Ascending aorta (tissue), 2 donors: ENCODE measurements around the gene PCYT1A. TPM values are rescaled to one million over a fixed set of nuclear protein-coding genes. Genes with fewer than 3 reads are reported as not detected.
"Not testable (repeated sequence)": the region's sequence is repeated elsewhere in the genome, so short reads cannot be mapped to it uniquely, and the experiment has no call there.

Source experiments
- DNase-seq, 2 donors: peaks; one replicate each; pipeline ENCODE4 v3.0.0-alpha.2; 2019; ENCODE audit warnings: low spot score in 2 of 2
- H3K27ac ChIP-seq, 2 donors: fragments of 200-600 bp; sonication (generic); one replicate each; pipeline ENCODE4 v1.5.1; 2016 to 2017; ENCODE audit warnings: mild to moderate bottlenecking in 1 of 2
- H3K27me3 ChIP-seq: fragments of 200-600 bp; sonication (generic); one replicate; pipeline ENCODE4 v1.5.1; 2017
- H3K36me3 ChIP-seq, 2 donors: fragments of 200-600 bp; sonication (generic); one replicate each; pipeline ENCODE4 v1.5.1; 2016
- H3K4me1 ChIP-seq, 2 donors: fragments of 200-600 bp; sonication (generic); one replicate each; pipeline ENCODE4 v1.5.1; 2016 to 2017; ENCODE audit warnings: mild to moderate bottlenecking in 1 of 2
- H3K4me3 ChIP-seq, 2 donors: fragments of 200-600 bp; sonication (generic); one replicate each; pipeline ENCODE4 v1.5.1; 2016 to 2017; ENCODE audit warnings: mild to moderate bottlenecking in 1 of 2
- H3K9me3 ChIP-seq, 2 donors: fragments of 200-600 bp; sonication (generic); one replicate each; pipeline ENCODE4 v1.5.1; 2016
- intact Hi-C: fragments of 100-400 bp; cut with DNase I; formaldehyde crosslinking; loops from one replicate; pipeline ENCODE4 v1.15.1; 2023
- total RNA-seq: library from RNA; depleted of rRNA; stranded (reverse); fragments of >200 nt; gene quantifications from one replicate; pipeline ENCODE4 v1.1.0, GENCODE V29; 2016
- TF ChIP-seq, protein P1 (sequence below), 3 experiments: fragments of 200-600 bp in 2 of 3; fragments of 450-650 bp in 1 of 3; sonication (generic) in 2 of 3; IDR thresholded peaks; one replicate each; pipeline ENCODE4 v1.5.1; 2016 to 2019; ENCODE audit warnings: antibody characterized with exemption in 3 of 3, mild to moderate bottlenecking in 1 of 3, moderate library complexity in 1 of 3

Gene PCYT1A
- total RNA-seq, 1 donor from 2014 or later, result 30.7 TPM

DNA sequence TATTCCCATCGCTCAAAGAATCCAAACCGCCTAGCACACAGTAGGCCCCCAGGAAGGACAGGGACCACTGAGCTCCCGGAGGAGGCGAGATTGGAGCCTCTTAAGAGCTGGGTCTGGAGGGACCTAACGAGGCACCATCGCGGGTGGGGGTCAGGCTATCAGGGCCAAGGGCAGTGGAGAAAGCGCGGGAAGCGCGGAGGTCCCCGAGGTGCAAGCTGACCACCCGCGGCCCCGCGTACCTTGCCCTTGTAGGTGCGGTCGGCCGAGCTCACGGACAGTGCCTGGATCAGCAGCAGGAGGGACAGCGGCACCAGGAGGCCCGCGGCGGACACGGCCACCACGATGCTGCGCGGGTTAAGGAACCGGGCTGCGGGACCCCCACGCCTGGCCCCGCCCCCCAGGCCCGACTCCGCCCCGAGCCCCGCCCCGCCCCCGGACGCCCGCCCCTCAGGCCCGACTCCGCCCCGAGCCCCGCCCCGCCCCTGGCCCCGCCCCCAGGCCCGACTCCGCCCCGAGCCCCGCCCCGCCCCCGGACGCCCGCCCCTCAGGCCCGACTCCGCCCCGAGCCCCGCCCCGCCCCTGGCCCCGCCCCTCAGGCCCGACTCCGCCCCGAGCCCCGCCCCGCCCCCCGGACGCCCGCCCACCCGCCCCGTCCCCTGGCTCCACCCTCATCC lies 80.2 kb downstream of the PCYT1A start:
- Histone ChIP-seq H3K4me3 (peak overlapping the region in 1 of 2 donors; percentile 10), H3K9me3 (no peaks in the 10 kb centered on the region), H3K27ac (no peak overlapping the region), H3K4me1 (no peaks in the 10 kb centered on the region), H3K27me3 (no peaks in the 10 kb centered on the region), H3K36me3 (no peaks in the 10 kb centered on the region)
- DNase-seq, result no peak
- intact Hi-C loops, result no loop called here
- TF ChIP-seq, protein P1, sequence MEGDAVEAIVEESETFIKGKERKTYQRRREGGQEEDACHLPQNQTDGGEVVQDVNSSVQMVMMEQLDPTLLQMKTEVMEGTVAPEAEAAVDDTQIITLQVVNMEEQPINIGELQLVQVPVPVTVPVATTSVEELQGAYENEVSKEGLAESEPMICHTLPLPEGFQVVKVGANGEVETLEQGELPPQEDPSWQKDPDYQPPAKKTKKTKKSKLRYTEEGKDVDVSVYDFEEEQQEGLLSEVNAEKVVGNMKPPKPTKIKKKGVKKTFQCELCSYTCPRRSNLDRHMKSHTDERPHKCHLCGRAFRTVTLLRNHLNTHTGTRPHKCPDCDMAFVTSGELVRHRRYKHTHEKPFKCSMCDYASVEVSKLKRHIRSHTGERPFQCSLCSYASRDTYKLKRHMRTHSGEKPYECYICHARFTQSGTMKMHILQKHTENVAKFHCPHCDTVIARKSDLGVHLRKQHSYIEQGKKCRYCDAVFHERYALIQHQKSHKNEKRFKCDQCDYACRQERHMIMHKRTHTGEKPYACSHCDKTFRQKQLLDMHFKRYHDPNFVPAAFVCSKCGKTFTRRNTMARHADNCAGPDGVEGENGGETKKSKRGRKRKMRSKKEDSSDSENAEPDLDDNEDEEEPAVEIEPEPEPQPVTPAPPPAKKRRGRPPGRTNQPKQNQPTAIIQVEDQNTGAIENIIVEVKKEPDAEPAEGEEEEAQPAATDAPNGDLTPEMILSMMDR (IDR thresholded peaks at IDR 0.05), result no peak

GRCh38 chr3:196205442-196206205 lies 81.9 kb downstream of the PCYT1A start:
- H3K4me3 ChIP-seq, intact Hi-C loops, H3K9me3 ChIP-seq, DNase-seq, H3K27me3 ChIP-seq, H3K27ac ChIP-seq, H3K36me3 ChIP-seq, H3K4me1 ChIP-seq: not testable (repeated sequence)

DNA sequence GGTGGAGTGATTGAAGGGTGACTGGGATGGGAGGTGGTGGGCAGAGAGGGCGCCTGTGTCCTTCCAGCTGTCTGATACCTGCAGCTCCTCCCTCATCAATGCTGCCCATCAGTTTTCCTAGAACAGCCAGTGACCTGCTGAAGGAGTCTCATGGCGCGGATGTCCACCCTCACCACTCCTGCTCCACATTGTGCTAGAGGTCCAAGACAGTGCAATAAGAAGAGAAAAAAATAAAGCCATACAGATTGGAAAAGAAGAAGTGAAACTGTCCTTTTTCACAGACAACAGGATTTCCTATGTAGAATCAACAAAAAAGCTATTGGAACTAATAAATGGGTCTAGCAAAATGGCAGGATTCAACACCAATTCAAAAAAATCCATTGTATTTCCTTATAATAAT lies 83.7 kb downstream of the PCYT1A start:
- H3K9me3 ChIP-seq, result no peaks in the 10 kb centered on the region
- no peak overlapping the region for H3K4me3 ChIP-seq
- H3K27ac ChIP-seq, result no peak overlapping the region
- no peaks in the 10 kb centered on the region for H3K4me1 ChIP-seq
- H3K27me3 ChIP-seq, result no peaks in the 10 kb centered on the region
- DNase-seq, result no peak
- TF ChIP-seq, protein P1 (IDR thresholded peaks at IDR 0.05), result no peak
- H3K36me3 ChIP-seq, result no peaks in the 10 kb centered on the region
- intact Hi-C loops, result no loop called here

- DNase-seq, result peak in 1 of 2 donors; percentile 73
Observed at GRCh38 chr3:196202516-196202970, 85.0 kb downstream of the PCYT1A start.

DNA sequence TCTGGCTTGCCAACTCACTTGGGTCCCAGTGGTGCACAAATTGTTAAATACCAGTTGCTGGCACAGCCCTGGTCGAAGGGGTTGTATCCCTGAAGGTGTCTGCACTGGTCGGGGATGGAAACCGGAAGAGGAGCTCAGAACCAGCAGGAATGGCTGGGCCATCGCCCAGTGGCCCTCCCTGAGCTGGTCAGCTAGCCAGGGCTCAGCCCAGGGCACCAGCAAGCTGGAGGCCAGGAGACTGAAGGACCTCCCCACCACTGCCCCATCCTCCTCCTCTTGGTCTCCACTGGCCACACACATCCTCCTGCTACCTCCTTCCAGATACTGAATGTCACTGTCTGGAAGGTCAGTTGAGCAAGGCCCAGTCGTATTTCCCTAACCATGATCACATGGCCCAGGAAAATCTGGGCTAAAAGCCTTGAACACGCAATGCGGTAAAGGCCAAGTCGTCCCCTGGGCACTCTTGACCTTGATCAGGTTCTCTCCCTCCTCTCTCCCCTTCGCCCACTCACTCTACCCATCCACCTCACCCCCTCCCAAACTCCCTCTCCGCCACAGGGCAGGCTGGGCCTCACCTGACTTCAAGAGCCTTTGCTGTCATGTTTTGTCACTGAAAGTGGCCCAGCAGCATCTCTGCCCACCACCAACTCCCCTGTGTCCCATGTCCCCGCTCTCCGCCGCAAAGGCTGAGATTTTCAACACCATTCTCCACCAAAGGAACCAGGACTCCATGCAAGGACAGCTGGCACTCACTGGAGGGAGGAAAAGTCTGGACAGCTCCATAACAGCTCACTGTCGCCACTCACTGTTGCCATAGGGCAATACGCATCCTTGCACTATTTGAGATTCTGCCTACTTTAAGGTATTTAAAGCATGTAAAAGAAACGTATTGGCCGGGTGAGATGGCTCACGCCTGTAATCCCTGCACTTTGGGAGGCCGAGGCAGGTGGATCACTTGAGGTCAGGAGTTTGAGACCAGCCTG lies 88.5 kb downstream of the PCYT1A start:
- intact Hi-C loops, result loop anchor here (5.0 kb wide), 1 partner anchor 127 kb away; no protein-coding TSS in a partner anchor
- no peak for DNase-seq
- TF ChIP-seq, protein P1 (IDR thresholded peaks at IDR 0.05), result no peak
- Histone ChIP-seq H3K9me3 (no peaks in the 10 kb centered on the region), H3K27me3 (no peaks in the 10 kb centered on the region), H3K4me1 (no peaks in the 10 kb centered on the region), H3K36me3 (no peaks in the 10 kb centered on the region), H3K27ac (no peak overlapping the region), H3K4me3 (no peak overlapping the region)

More at GRCh38 chr3:196202516-196202970, 85.0 kb downstream of the PCYT1A start:
- H3K4me1 ChIP-seq, result no peaks in the 10 kb centered on the region
- H3K9me3 ChIP-seq, result no peaks in the 10 kb centered on the region
- no peaks in the 10 kb centered on the region for H3K36me3 ChIP-seq
- no peak overlapping the region for H3K27ac ChIP-seq
- no peaks in the 10 kb centered on the region for H3K27me3 ChIP-seq
- intact Hi-C loops, result no loop called here
- H3K4me3 ChIP-seq, result no peak overlapping the region
- TF ChIP-seq, protein P1 (IDR thresholded peaks at IDR 0.05), result no peak
